NCI-H69 (cell line): ENCODE results near the gene OR51B4.
A peak's percentile ranks its signal among the peaks of the same experiment; 100 is the strongest.
"Not testable (repeated sequence)": the region's sequence is repeated elsewhere in the genome, so short reads cannot be mapped to it uniquely, and the experiment has no call there.

Experiments
- DNase-seq: peaks from one replicate; lab custom pipeline; 2025; lab: John Stamatoyannopoulos, UW

The OR51B4 gene

DNA sequence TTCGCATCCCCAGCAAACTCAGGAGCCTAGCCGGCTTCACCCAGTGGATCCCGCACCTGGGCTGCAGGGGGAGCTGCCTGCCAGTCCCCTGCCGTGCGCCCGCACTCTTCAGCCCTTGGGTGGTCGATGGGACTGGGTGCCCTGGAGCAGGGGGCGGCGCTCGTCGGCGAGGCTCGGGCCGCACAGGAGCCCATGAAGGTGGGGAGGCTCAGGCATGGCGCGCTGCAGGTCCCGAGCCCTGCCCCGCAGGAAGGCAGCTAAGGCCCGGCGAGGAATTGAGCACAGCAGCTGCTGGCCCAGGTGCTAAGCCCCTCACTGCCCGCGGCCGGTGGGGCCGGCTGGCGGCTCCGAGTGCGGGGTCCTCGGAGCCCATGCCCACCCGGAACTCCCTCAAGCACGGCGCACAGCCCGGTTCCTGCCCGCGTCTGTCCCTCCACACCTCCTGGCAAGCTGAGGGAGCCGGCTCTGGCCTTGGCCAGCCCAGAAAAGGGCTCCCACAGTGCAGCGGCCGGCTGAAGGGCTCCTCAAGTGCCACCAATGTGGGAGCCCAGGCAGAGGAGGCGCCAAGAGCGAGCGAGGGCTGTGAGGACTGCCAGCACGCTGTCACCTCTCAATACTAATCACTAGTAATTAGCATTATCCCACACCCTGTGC lies 7.3 kb downstream of the OR51B4 start:
- DNase-seq: not testable (repeated sequence)

DNA sequence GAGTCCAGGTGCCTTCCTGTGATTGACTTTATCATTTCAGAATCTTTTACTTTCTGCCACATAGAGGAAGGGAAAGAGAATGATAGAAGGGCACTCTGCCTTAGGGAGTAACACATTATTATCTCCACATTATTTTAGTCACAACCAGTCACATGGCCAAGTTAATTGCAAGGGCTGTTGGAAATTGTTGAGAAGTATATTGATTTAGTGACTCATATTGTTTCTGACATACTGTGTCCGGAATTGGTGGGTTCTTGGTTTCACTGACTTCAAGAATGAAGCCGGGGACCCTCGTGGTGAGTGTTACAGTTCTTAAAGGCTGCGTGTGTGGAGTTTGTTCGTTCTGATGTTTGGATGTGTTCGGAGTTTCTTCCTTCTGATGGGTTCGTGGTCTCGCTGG lies 8.7 kb downstream of the OR51B4 start:
- DNase-seq: peak; percentile 14

DNA sequence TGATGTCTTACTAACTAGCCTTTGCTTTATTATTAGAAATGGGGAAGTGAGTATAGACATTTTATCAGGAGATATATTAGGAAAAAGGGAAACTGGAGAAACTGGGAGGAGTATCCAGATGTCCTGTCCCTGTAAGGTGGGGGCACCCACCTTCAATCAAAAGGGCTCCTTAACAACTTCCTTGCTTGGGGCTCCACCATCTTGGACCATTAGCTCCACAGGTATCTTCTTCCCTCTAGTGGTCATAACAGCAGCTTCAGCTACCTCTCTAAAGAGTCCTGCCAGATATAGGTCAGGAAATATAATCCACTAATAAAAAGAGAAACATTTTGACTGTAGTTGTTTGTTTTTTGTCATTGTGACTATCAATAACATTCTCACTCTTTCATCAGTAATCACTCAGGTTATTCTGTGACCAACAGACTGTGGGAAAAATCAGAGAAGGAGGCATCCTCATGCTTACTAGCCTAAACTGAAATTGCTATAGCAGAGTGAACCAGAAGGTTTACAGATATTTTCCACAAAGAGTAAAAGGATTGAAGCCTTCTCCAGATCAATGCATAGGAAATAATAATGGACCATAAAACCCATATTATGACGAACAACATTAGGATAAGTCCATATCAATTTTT lies 10.4 kb downstream of the OR51B4 start:
- DNase-seq: peak; percentile 37

DNA sequence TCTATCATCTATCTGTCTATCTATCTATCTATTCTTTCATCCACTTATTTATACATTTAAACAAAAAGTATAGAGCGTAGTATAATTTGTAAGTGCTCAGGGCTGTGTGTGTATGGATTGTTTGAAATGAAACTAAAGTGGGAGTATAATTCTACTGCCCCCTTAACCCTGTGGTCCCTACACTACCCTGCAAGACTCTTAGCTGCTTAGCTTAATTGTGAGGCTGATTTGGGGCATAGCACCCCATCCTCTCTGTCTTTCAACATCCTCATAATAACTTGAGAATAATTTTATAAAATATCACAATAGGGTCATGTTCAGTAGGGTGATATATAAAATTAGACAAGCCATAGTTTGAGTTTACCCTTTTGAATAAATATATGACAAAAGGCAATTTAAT lies 11.6 kb downstream of the OR51B4 start:
- no peak for DNase-seq

DNA sequence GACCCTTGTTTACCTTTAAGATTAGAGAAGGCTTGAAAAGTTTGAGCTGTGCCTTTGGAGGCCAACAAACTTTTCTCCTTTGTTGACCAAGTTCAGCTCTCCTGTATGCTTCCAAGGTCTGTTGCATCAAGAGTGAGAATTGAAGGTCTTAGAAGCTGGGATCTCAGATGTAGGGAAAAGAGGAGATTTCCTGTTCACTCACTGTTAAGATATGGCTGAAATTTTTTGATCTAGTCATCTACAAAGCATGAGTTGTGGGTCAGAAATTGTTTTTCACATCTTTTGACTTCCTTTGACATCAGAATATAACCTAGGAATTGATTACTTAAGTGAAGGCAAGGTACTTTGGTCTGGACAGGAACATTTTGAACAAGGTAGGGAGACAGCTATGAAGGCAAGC lies 12.1 kb downstream of the OR51B4 start:
- DNase-seq: no peak

DNA sequence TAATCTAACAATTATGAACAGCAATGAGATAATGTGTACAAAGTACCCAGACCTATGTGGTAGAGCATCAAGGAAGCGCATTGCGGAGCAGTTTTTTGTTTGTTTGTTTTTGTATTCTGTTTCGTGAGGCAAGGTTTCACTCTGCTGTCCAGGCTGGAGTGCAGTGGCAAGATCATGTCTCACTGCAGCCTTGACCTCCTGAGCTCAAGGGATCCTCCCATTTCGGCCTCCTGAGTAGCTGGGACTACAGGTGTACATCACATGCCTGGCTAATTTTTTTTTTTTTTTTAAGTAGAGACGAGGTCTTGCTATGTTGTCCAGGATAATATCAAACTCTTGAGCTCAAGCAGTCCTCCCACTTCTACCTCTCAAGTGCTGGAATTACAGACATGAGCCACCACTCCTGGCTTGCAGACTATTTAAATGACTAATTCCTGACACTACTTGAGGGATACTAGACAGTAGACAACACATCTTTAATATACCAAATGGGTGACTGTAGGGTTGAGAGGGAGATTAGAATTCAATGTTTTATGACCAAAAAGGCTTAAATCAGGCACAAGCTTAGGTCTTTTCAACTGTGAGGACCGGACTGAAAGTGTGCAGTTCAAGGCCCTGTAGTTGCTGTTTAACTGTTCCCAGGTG lies 12.7 kb downstream of the OR51B4 start:
- no peak for DNase-seq

DNA sequence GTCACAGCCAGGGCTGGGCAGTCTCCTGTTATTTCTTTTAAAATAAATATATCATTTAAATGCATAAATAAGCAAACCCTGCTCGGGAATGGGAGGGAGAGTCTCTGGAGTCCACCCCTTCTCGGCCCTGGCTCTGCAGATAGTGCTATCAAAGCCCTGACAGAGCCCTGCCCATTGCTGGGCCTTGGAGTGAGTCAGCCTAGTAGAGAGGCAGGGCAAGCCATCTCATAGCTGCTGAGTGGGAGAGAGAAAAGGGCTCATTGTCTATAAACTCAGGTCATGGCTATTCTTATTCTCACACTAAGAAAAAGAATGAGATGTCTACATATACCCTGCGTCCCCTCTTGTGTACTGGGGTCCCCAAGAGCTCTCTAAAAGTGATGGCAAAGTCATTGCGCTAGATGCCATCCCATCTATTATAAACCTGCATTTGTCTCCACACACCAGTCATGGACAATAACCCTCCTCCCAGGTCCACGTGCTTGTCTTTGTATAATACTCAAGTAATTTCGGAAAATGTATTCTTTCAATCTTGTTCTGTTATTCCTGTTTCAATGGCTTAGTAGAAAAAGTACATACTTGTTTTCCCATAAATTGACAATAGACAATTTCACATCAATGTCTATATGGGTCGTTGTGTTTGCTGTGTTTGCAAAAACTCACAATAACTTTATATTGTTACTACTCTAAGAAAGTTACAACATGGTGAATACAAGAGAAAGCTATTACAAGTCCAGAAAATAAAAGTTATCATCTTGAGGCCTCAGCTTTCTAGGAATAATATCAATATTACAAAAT lies 13.4 kb downstream of the OR51B4 start:
- DNase-seq: no peak

DNA sequence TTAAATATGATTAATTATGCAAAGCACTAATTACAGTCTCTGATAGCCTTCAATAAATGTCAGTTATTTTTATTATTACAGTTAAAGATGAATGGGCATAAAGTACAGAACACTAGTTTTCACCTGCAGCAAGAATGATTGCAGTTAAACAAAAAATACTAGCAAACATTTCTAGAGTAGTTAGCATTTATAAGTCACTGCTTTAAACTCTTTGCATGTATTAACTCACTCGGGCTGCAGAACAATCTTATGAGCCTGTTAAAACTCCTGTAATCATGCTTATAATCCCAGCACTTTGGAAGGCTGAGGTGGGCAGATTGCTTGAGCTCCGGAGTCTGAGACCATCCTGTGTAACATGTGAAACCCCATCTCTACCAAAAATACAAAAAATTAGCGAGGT lies 14.8 kb downstream of the OR51B4 start:
- no peak for DNase-seq

DNA sequence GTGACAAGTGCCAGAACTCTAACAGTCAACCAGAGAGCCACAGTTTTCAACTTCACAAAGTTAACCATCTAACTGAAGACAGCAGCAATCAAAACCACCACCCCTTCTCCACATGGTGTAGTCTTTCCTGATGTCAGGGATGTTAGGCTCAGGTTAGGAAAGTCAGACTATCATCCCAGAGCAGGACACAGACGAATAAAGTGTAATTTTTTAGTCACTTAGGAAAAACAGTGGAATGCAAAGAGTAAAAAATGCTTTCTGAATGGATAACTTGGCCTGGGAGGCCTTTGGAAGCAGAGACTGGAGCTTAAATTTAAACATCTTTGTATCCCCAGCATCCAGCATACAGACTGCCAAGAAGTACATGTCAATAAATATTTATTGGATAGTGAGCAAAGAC lies 15.4 kb downstream of the OR51B4 start:
- DNase-seq: no peak

DNA sequence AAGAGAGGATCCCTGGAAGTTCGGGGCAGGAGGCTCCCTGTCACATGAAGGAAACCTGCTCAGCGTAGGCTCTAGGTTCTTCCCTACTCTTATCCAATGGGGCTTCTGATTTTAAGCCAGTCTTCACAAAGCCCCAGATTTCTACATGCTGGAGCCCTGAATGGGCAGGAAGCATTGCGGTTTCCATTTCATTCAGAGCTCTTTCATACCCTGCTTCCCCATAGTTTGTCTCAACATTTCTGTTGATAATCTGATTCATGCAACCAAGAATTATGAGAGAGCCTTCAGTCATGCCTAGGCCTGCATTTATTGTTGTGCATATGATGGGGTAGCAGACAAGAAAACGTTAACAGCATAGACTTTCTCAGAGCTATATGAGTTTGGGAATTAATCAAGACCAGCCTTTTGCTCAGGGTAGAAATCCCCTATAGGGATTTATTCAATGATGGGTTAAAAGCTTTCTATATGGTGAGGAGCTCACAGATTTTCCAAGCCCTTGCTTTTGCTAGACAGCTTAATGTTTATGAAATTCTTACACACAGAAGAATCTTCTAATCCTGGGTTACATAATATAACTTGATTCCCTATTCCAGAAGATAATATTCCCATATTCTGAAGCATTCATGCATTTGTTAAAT lies 15.9 kb downstream of the OR51B4 start:
- DNase-seq: no peak

DNA sequence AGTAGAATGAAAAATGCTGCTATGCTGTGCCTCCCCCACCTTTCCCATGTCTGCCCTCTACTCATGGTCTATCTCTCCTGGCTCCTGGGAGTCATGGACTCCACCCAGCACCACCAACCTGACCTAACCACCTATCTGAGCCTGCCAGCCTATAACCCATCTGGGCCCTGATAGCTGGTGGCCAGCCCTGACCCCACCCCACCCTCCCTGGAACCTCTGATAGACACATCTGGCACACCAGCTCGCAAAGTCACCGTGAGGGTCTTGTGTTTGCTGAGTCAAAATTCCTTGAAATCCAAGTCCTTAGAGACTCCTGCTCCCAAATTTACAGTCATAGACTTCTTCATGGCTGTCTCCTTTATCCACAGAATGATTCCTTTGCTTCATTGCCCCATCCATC lies 17.1 kb downstream of the OR51B4 start:
- no peak for DNase-seq

DNA sequence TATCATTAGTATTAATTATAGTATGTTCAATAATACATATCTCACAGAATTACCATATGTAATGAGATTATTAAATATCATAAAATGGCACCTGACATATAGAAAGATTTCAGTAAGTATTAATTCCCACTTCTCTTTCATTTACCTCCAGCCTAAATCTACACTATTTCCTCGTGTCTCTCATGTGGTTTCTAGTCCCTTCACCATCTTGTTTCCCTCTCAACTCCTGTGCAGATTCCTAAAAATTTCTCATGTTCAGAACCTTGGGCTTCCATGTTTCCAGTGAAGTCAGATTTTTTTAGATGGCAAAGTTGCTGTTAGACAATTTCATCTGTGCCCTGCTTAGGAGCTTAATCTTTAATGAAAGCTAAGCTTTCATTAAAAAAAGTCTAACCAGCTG lies 17.9 kb downstream of the OR51B4 start:
- no peak for DNase-seq

DNA sequence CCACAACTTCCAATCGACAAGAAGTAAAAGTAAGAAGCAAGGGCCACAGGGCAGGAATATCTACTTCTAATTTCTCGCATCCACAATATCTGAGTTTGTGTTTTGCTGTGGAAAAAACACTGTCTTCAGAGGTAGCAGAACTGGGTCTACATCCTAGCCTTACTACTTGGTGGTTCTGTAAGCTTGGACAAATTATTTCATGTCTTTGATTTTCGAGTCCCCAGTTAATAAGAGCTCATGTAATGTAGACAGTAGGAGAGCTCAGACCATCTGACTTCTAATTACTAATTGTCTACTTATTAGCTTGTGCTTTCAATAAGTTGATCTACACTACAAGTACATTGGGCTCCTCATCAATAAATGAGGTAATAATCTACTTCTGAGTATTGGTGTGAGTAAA lies 18.7 kb downstream of the OR51B4 start:
- no peak for DNase-seq

DNA sequence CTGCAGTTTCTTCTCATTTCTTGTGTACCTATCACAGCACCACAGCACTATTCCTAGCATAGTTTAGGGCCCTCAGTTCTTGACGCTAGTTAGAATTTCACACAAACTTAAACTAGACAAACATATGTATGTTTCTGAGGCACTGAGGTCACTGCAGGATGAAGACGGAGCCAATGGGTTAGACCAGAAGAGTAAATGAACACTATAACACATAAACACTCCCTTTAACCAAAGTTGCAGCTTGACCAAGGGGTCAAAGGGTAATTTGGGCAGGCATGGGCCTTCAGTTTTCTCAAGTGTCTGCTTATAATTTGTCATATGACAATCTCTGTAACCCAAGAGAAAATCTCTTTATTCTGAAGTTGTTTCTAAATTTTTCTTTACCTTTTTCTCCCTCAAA lies 19.1 kb downstream of the OR51B4 start:
- DNase-seq: no peak

DNA sequence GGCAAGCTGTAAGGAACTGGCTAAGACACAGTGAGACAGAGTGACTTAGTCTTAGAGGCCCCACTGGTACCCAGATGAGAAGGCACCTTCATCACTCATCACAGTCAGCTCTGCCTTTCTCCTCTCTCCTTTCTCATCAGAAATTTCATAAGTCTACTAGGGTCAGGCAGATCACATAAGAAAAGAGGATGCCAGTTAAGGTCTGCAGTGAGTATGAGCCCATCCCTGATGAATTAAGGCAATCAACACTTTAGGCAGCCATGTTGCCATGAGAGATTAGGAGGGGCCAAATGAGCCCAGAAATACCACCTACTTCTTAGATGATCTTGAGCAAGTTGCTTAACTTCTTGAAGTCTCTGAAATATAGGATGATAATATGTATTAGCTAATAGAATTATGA lies 20.1 kb downstream of the OR51B4 start:
- DNase-seq: no peak

DNA sequence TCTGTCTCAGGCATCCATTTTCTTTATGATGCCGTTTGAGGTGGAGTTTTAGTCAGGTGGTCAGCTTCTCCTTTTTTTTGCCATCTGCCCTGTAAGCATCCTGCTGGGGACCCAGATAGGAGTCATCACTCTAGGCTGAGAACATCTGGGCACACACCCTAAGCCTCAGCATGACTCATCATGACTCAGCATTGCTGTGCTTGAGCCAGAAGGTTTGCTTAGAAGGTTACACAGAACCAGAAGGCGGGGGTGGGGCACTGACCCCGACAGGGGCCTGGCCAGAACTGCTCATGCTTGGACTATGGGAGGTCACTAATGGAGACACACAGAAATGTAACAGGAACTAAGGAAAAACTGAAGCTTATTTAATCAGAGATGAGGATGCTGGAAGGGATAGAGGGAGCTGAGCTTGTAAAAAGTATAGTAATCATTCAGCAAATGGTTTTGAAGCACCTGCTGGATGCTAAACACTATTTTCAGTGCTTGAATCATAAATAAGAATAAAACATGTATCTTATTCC lies 21.1 kb downstream of the OR51B4 start:
- DNase-seq: peak; percentile 81

DNA sequence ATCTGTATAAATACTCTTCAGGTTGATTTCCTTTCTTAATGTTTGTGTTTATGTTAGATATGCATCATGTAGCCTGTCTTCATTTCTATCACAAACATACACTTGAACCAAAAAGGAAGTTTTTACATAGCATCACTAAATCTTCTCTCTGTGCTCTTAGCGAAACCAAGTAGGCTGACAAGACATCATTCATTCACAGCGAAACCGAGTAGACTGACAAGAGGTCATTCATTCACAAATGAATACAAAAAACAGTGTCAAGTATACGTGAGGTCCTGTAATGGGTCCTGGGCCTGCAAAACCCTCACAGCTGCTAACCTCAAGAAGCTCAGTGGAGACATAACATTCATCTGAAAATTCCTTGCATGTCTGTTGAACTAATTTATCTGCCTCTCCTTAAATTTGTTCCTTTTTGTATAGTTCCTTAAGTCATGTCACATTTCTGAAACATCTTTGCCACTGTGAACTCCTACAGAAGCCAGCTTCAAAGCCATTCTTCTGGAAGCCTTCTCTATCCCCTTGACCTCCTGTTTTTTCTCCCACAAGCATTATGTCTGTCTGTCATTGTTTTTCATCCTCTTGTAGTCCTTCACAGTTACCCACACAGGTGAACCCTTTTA lies 22.2 kb downstream of the OR51B4 start:
- no peak for DNase-seq

DNA sequence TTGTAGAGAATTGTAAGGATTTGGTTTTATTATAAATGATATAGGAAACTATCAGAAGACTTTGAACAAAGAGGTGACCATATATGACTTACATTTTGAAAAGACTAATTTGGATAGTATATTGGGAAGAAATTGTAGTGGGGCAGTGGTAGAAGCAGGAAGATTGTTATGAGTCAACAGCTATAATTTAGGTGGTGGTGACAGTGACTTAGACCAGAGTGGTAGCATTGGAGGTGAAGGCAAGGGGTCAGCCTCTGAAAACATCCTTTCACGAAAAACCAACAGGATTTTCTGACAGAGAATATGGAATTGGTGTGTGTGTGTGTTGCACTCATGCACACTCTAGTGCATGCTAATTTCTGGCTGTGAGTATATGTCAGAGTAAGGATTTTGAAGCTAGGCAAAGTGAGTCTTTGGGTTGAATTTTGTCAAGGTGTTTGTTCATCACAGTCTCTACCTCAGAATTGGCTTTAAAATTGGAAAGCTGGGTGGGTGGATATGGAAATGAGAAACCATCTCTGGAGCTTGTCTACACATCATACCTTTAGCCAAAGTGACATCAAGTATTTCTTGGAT lies 23.9 kb downstream of the OR51B4 start:
- no peak for DNase-seq

DNA sequence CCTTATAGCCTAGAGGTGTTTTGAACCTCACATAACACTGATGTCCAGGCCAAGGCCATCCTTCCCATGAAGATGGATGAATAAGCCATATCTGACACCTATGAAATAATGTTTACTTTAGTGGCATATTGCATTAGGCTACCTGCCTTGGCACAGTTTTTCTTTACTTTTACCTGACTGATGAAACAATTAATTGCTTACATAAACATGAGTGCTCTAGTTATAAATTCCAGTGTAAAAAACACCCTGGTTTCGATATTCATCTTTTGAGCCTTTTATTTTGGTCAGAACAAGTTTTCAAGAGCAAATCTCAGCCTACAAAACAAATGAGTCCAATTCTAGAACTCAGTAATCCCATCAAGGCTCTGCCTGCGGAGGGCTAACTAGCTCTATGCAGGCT lies 25.0 kb downstream of the OR51B4 start:
- DNase-seq: no peak

DNA sequence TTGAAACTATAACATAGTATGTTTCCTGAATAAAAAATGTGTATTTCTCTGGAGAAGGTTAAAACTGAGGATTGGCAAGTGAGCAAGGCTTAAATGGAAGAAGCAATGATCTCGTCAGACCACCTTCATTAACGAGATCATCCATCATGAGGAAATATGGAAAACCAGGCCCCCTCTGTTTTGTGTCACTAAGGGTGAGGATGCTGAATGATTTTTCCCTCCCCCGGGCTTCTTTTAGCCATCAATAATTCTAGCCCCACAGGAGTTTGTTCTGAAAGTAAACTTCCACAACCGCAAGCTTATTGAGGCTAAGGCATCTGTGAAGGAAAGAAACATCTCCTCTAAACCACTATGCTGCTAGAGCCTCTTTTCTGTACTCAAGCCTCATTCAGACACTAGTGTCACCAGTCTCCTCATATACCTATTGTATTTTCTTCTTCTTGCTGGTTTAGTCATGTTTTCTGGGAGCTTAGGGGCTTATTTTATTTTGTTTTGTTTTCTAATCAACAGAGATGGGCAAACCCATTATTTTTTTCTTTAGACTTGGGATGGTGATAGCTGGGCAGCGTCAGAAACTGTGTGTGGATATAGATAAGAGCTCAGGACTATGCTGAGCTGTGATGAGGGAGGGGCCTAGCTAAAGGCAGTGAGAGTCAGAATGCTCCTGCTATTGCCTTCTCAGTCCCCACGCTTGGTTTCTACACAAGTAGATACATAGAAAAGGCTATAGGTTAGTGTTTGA lies 26.2 kb downstream of the OR51B4 start:
- no peak for DNase-seq

DNA sequence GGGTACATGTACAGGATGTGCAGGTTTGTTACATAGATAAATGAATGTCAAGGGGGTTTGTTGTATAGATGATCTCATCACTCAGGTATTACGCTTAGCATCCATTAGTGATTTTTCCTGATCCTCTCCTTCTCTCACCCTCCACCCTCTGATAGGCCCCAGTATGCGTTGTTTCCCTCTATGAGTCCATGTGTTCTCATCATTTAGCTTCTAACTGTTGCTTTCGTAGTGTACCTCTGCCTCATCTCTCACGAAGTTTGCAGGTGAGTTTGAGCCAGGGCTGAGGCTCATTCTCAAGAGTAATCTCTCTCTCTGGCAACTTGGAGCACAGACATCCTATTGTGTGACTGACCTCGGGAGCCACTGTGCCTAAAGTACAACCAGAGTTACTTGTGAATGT lies 27.4 kb downstream of the OR51B4 start:
- no peak for DNase-seq
